ENCODE results near the gene FAM13A.

FAM13A gene

GRCh38 chr4:89078300-89078699, 21.3 kb upstream of the FAM13A start:
- in situ Hi-C loops (cut with MboI; ENCODE audit: low sequenced_read_pairs, unreplicated experiment) = no loop called here

GRCh38 chr4:89077761-89078160, 20.8 kb upstream of the FAM13A start:
- DNase-seq (ENCODE audit: low spot score) = no peak
- no peak for TF ChIP-seq CTCF (IDR thresholded peaks at IDR 0.05; ENCODE audit: borderline replicate concordance, control extremely low read depth, extremely low read depth, insufficient read depth, missing control alignments)
- in situ Hi-C loops (cut with MboI; ENCODE audit: low sequenced_read_pairs, unreplicated experiment) = no loop called here

More at GRCh38 chr4:89078300-89078699, 21.3 kb upstream of the FAM13A start:
- no peak for DNase-seq (ENCODE audit: low spot score)
- no peak for TF ChIP-seq CTCF (IDR thresholded peaks at IDR 0.05; ENCODE audit: borderline replicate concordance, control extremely low read depth, extremely low read depth, insufficient read depth, missing control alignments)

- in situ Hi-C loops (cut with MboI; ENCODE audit: low sequenced_read_pairs, unreplicated experiment) = no loop called here
- no peak for TF ChIP-seq CTCF (IDR thresholded peaks at IDR 0.05; ENCODE audit: borderline replicate concordance, control extremely low read depth, extremely low read depth, insufficient read depth, missing control alignments)
- no peak for DNase-seq (ENCODE audit: low spot score)
Measured at GRCh38 chr4:89072921-89073320, 15.9 kb upstream of the FAM13A start.

- no peak for TF ChIP-seq CTCF (IDR thresholded peaks at IDR 0.05; ENCODE audit: borderline replicate concordance, control extremely low read depth, extremely low read depth, insufficient read depth, missing control alignments)
- in situ Hi-C loops (cut with MboI; ENCODE audit: low sequenced_read_pairs, unreplicated experiment) = no loop called here
- DNase-seq (ENCODE audit: low spot score) = no peak
Measured at GRCh38 chr4:89071311-89071710, 14.3 kb upstream of the FAM13A start.

- TF ChIP-seq CTCF (IDR thresholded peaks at IDR 0.05; ENCODE audit: borderline replicate concordance, control extremely low read depth, extremely low read depth, insufficient read depth, missing control alignments) = no peak
- in situ Hi-C loops (cut with MboI; ENCODE audit: low sequenced_read_pairs, unreplicated experiment) = no loop called here
- DNase-seq (ENCODE audit: low spot score) = no peak
Measured at GRCh38 chr4:89070041-89070440, 13.1 kb upstream of the FAM13A start.

GRCh38 chr4:89069481-89069880, 12.5 kb upstream of the FAM13A start:
- in situ Hi-C loops (cut with MboI; ENCODE audit: low sequenced_read_pairs, unreplicated experiment) = no loop called here
- no peak for DNase-seq (ENCODE audit: low spot score)
- TF ChIP-seq CTCF (IDR thresholded peaks at IDR 0.05; ENCODE audit: borderline replicate concordance, control extremely low read depth, extremely low read depth, insufficient read depth, missing control alignments) = no peak

GRCh38 chr4:89067417-89067816, 10.4 kb upstream of the FAM13A start:
- TF ChIP-seq CTCF (IDR thresholded peaks at IDR 0.05; ENCODE audit: borderline replicate concordance, control extremely low read depth, extremely low read depth, insufficient read depth, missing control alignments) = no peak
- DNase-seq (ENCODE audit: low spot score) = no peak
- in situ Hi-C loops (cut with MboI; ENCODE audit: low sequenced_read_pairs, unreplicated experiment) = no loop called here

Measured in GM13976 (cell line).